Measurements from ENCODE around the gene PARD3. TPM values are rescaled to one million over a fixed set of nuclear protein-coding genes. Genes with fewer than 3 reads are reported as not detected.
"Not testable (repeated sequence)": the region's sequence is repeated elsewhere in the genome, so short reads cannot be mapped to it uniquely, and the experiment has no call there.

PARD3 gene
- total RNA-seq, 2 experiments from 2014 or later = 3.6 to 4.0 TPM

GRCh38 chr10:34444223-34445183, 370.6 kb downstream of the PARD3 start:
- intact Hi-C loops (cut with micrococcal nuclease) = no loop called here
- Mint-ChIP-seq H3K9me3 (no peaks in the 10 kb centered on the region), H3K27me3 (ENCODE audit: low read depth) (peaks cover 2% of the 10 kb centered on the region), H3K36me3 (ENCODE audit: low read depth) (no peaks in the 10 kb centered on the region), H3K27ac (no peak overlapping the region), H3K4me1 (ENCODE audit: low read depth) (no peaks in the 10 kb centered on the region), H3K4me3 (no peak overlapping the region)
- no peak for DNase-seq
- CTCF ChIA-PET = no interaction called here

- DNase-seq; H3K27ac Mint-ChIP-seq; H3K9me3 Mint-ChIP-seq; H3K4me1 Mint-ChIP-seq (ENCODE audit: low read depth); H3K27me3 Mint-ChIP-seq (ENCODE audit: low read depth); intact Hi-C loops (cut with micrococcal nuclease); H3K4me3 Mint-ChIP-seq; CTCF ChIA-PET; H3K36me3 Mint-ChIP-seq (ENCODE audit: low read depth): not testable (repeated sequence)
These were observed 375.7 kb downstream of the PARD3 start for GRCh38 chr10:34439386-34439785.

- Mint-ChIP-seq H3K9me3 (no peaks in the 10 kb centered on the region), H3K4me1 (ENCODE audit: low read depth) (no peaks in the 10 kb centered on the region), H3K36me3 (ENCODE audit: low read depth) (no peaks in the 10 kb centered on the region), H3K27ac (no peak overlapping the region), H3K27me3 (ENCODE audit: low read depth) (peaks cover 2% of the 10 kb centered on the region), H3K4me3 (no peak overlapping the region)
- no peak for DNase-seq
- CTCF ChIA-PET = no interaction called here
- intact Hi-C loops (cut with micrococcal nuclease) = no loop called here
These were observed 376.4 kb downstream of the PARD3 start for GRCh38 chr10:34438741-34439140.

GRCh38 chr10:34437906-34438305, 377.2 kb downstream of the PARD3 start:
- Mint-ChIP-seq H3K27ac (no peak overlapping the region), H3K36me3 (ENCODE audit: low read depth) (no peaks in the 10 kb centered on the region)

GRCh38 chr10:34434119-34434594, 380.9 kb downstream of the PARD3 start:
- Mint-ChIP-seq H3K4me1 (ENCODE audit: low read depth) (no peaks in the 10 kb centered on the region), H3K27ac (no peak overlapping the region), H3K36me3 (ENCODE audit: low read depth) (no peaks in the 10 kb centered on the region), H3K9me3 (no peaks in the 10 kb centered on the region), H3K27me3 (ENCODE audit: low read depth) (peaks cover 2% of the 10 kb centered on the region), H3K4me3 (no peak overlapping the region)
- CTCF ChIA-PET = no interaction called here
- no peak for DNase-seq
- intact Hi-C loops (cut with micrococcal nuclease) = no loop called here

More at GRCh38 chr10:34437906-34438305, 377.2 kb downstream of the PARD3 start:
- Mint-ChIP-seq H3K4me1 (ENCODE audit: low read depth) (no peaks in the 10 kb centered on the region), H3K27me3 (ENCODE audit: low read depth) (peaks cover 2% of the 10 kb centered on the region), H3K4me3 (no peak overlapping the region), H3K9me3 (no peaks in the 10 kb centered on the region)
- CTCF ChIA-PET = no interaction called here
- no peak for DNase-seq
- intact Hi-C loops (cut with micrococcal nuclease) = no loop called here

GRCh38 chr10:34433241-34434076, 381.6 kb downstream of the PARD3 start:
- Mint-ChIP-seq H3K4me3 (no peak overlapping the region), H3K36me3 (ENCODE audit: low read depth) (no peaks in the 10 kb centered on the region), H3K27ac (no peak overlapping the region), H3K4me1 (ENCODE audit: low read depth) (no peaks in the 10 kb centered on the region), H3K27me3 (ENCODE audit: low read depth) (peaks cover 2% of the 10 kb centered on the region), H3K9me3 (no peaks in the 10 kb centered on the region)
- intact Hi-C loops (cut with micrococcal nuclease) = no loop called here
- CTCF ChIA-PET = no interaction called here
- no peak for DNase-seq

- CTCF ChIA-PET = no interaction called here
- Mint-ChIP-seq H3K27ac (no peak overlapping the region), H3K4me1 (ENCODE audit: low read depth) (no peaks in the 10 kb centered on the region), H3K27me3 (ENCODE audit: low read depth) (peaks cover 2% of the 10 kb centered on the region), H3K9me3 (no peaks in the 10 kb centered on the region), H3K36me3 (ENCODE audit: low read depth) (no peaks in the 10 kb centered on the region), H3K4me3 (no peak overlapping the region)
- intact Hi-C loops (cut with micrococcal nuclease) = no loop called here
- no peak for DNase-seq
These were observed 382.5 kb downstream of the PARD3 start for GRCh38 chr10:34432589-34432988.

GRCh38 chr10:34430685-34431084, 384.4 kb downstream of the PARD3 start:
- CTCF ChIA-PET = no interaction called here
- intact Hi-C loops (cut with micrococcal nuclease) = no loop called here

GRCh38 chr10:34428501-34428900, 386.6 kb downstream of the PARD3 start:
- no peaks in the 10 kb centered on the region for H3K36me3 Mint-ChIP-seq (ENCODE audit: low read depth)
- no peak for DNase-seq
- intact Hi-C loops (cut with micrococcal nuclease) = no loop called here
- H3K4me3 Mint-ChIP-seq = no peak overlapping the region
- H3K27ac Mint-ChIP-seq = no peak overlapping the region
- peaks cover 2% of the 10 kb centered on the region for H3K27me3 Mint-ChIP-seq (ENCODE audit: low read depth)
- H3K9me3 Mint-ChIP-seq = no peaks in the 10 kb centered on the region
- CTCF ChIA-PET = no interaction called here
- H3K4me1 Mint-ChIP-seq (ENCODE audit: low read depth) = no peaks in the 10 kb centered on the region

More at GRCh38 chr10:34430685-34431084, 384.4 kb downstream of the PARD3 start:
- Mint-ChIP-seq H3K9me3 (no peaks in the 10 kb centered on the region), H3K36me3 (ENCODE audit: low read depth) (no peaks in the 10 kb centered on the region), H3K4me1 (ENCODE audit: low read depth) (no peaks in the 10 kb centered on the region), H3K27ac (no peak overlapping the region), H3K27me3 (ENCODE audit: low read depth) (peaks cover 2% of the 10 kb centered on the region), H3K4me3 (no peak overlapping the region)
- no peak for DNase-seq

GRCh38 chr10:34427911-34428216, 387.2 kb downstream of the PARD3 start:
- DNase-seq = no peak
- H3K27me3 Mint-ChIP-seq (ENCODE audit: low read depth) = peaks cover 2% of the 10 kb centered on the region
- intact Hi-C loops (cut with micrococcal nuclease) = no loop called here
- no peaks in the 10 kb centered on the region for H3K9me3 Mint-ChIP-seq
- no peaks in the 10 kb centered on the region for H3K4me1 Mint-ChIP-seq (ENCODE audit: low read depth)
- CTCF ChIA-PET = no interaction called here
- no peak overlapping the region for H3K4me3 Mint-ChIP-seq
- no peaks in the 10 kb centered on the region for H3K36me3 Mint-ChIP-seq (ENCODE audit: low read depth)
- H3K27ac Mint-ChIP-seq = no peak overlapping the region

GRCh38 chr10:34427158-34427910, 387.8 kb downstream of the PARD3 start:
- DNase-seq; H3K4me1 Mint-ChIP-seq (ENCODE audit: low read depth); H3K9me3 Mint-ChIP-seq; intact Hi-C loops (cut with micrococcal nuclease); H3K4me3 Mint-ChIP-seq; H3K36me3 Mint-ChIP-seq (ENCODE audit: low read depth); H3K27me3 Mint-ChIP-seq (ENCODE audit: low read depth); H3K27ac Mint-ChIP-seq; CTCF ChIA-PET: not testable (repeated sequence)

GRCh38 chr10:34426538-34427157, 388.4 kb downstream of the PARD3 start:
- H3K27ac Mint-ChIP-seq; H3K4me3 Mint-ChIP-seq; intact Hi-C loops (cut with micrococcal nuclease); H3K27me3 Mint-ChIP-seq (ENCODE audit: low read depth); CTCF ChIA-PET; H3K36me3 Mint-ChIP-seq (ENCODE audit: low read depth); H3K9me3 Mint-ChIP-seq; H3K4me1 Mint-ChIP-seq (ENCODE audit: low read depth); DNase-seq: not testable (repeated sequence)

All from activated naive CD4-positive, alpha-beta T cell treated with anti-CD3 and anti-CD28 coated beads for 36 hours (primary cell).